Measurements from ENCODE around the gene LYZL2. TPM values are rescaled to one million over a fixed set of nuclear protein-coding genes. Genes with fewer than 3 reads are reported as not detected.
"Not testable (repeated sequence)": the region's sequence is repeated elsewhere in the genome, so short reads cannot be mapped to it uniquely, and the experiment has no call there.

Gene LYZL2
- polyA plus RNA-seq, 3 donors: not detected

DNA sequence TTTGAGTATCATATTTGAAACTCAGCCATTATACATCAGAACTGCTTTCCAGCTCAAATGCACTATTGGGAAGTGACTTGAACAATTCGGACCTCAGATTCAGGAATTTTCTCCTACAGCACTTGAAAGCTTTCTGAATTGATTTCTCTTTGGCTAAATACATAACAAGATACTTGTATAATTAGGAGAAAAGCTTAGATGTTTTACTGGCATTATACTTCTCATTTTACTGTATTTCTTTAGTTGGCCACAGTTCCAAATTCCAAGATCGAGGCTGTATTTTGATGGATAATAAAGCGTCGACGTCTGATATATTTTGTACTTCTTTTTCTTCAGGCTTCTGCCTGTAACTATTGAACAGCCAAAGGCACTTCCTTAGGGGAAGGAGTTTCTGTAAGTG, 26.7 kb upstream of the LYZL2 start:
- TF ChIP-seq, protein P1, sequence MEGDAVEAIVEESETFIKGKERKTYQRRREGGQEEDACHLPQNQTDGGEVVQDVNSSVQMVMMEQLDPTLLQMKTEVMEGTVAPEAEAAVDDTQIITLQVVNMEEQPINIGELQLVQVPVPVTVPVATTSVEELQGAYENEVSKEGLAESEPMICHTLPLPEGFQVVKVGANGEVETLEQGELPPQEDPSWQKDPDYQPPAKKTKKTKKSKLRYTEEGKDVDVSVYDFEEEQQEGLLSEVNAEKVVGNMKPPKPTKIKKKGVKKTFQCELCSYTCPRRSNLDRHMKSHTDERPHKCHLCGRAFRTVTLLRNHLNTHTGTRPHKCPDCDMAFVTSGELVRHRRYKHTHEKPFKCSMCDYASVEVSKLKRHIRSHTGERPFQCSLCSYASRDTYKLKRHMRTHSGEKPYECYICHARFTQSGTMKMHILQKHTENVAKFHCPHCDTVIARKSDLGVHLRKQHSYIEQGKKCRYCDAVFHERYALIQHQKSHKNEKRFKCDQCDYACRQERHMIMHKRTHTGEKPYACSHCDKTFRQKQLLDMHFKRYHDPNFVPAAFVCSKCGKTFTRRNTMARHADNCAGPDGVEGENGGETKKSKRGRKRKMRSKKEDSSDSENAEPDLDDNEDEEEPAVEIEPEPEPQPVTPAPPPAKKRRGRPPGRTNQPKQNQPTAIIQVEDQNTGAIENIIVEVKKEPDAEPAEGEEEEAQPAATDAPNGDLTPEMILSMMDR (IDR thresholded peaks at IDR 0.05): no peak
- Histone ChIP-seq H3K36me3 (replicated peaks in 1 of 2; ENCODE audit: control insufficient read depth in 1 of 2, insufficient read depth in 2 of 2, low read length in 2 of 2) (no peaks in the 10 kb centered on the region), H3K4me1 (ENCODE audit: control insufficient read depth in 1 of 2, insufficient read depth in 2 of 2, low read length in 2 of 2) (no peaks in the 10 kb centered on the region), H3K79me2 (ENCODE audit: insufficient read depth, low read length) (no peaks in the 10 kb centered on the region), H2AFZ (ENCODE audit: insufficient read depth, low read depth, low read length, poor library complexity, severe bottlenecking) (no peak overlapping the region), H4K20me1 (ENCODE audit: insufficient read depth, low read length) (no peaks in the 10 kb centered on the region), H3K27ac (ENCODE audit: low read depth in 1 of 2, low read length in 2 of 2) (no peak overlapping the region), H3K9me3 (replicated peaks in 1 of 2; ENCODE audit: control insufficient read depth in 1 of 2, insufficient read depth in 1 of 2, low read length in 2 of 2) (no peaks in the 10 kb centered on the region), H3K4me2 (replicated peaks; ENCODE audit: extremely low read depth, low read length, poor library complexity, severe bottlenecking) (no peak overlapping the region), H3K4me3 (replicated peaks in 1 of 3; ENCODE audit: low read depth in 2 of 3, low read length in 3 of 3) (no peak overlapping the region), H3K9ac (ENCODE audit: insufficient read depth, low read length, poor library complexity, severe bottlenecking) (no peak overlapping the region), H3K27me3 (ENCODE audit: control insufficient read depth in 2 of 2, insufficient read depth in 2 of 2, low read length in 2 of 2) (peaks cover 19 to 31% of the 10 kb centered on the region in 2 donors)
- peak overlapping the region in 1 of 2 donors; percentile 42 for H3K4me3 Mint-ChIP-seq
- H3K9me3 Mint-ChIP-seq: peaks cover 0 to 4% (median 1%) of the 10 kb centered on the region in 7 donors
- no peak for DNase-seq
- no CpG with 5 or more reads among the region's 5 CpGs for WGBS (ENCODE audit: insufficient coverage)
- intact Hi-C loops (cut with micrococcal nuclease): no loop called here
- H3K4me1 Mint-ChIP-seq: peaks cover 3% of the 10 kb centered on the region
- H3K27me3 Mint-ChIP-seq (ENCODE audit: low read depth in 3 of 3): peaks cover 52 to 67% (median 58%) of the 10 kb centered on the region in 3 donors
- no peaks in the 10 kb centered on the region for H3K36me3 Mint-ChIP-seq
- H3K27ac Mint-ChIP-seq: no peak overlapping the region

DNA sequence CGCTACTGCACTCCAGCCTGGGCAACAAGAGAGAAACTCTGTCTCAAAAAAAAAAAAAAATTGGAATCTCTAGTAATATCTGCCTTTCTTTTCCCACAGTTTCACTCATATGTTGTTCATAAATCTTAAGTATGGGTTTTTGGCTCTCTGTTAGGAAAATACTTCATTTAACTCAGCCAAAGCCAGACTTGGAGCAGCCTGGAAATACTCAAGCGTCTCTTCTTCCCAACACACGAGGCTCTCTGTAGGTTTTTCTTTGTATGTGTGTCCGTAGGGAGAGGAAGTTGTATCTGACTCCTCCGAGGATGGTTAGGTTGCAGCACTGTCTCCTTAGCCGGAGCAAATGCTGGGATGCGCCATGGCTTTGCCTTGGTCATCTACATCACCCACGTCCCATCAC, 25.4 kb upstream of the LYZL2 start:
- H3K9ac ChIP-seq (ENCODE audit: insufficient read depth, low read length, poor library complexity, severe bottlenecking); H3K9me3 ChIP-seq (replicated peaks in 1 of 2; ENCODE audit: control insufficient read depth in 1 of 2, insufficient read depth in 1 of 2, low read length in 2 of 2); DNase-seq; H3K9me3 Mint-ChIP-seq; H3K4me1 ChIP-seq (ENCODE audit: control insufficient read depth in 1 of 2, insufficient read depth in 2 of 2, low read length in 2 of 2); intact Hi-C loops (cut with micrococcal nuclease); H3K36me3 Mint-ChIP-seq; H3K27ac Mint-ChIP-seq; H3K4me3 ChIP-seq (replicated peaks in 1 of 3; ENCODE audit: low read depth in 2 of 3, low read length in 3 of 3); H4K20me1 ChIP-seq (ENCODE audit: insufficient read depth, low read length); H3K4me2 ChIP-seq (replicated peaks; ENCODE audit: extremely low read depth, low read length, poor library complexity, severe bottlenecking); H3K27ac ChIP-seq (ENCODE audit: low read depth in 1 of 2, low read length in 2 of 2); H3K79me2 ChIP-seq (ENCODE audit: insufficient read depth, low read length); H3K4me1 Mint-ChIP-seq; H3K36me3 ChIP-seq (replicated peaks in 1 of 2; ENCODE audit: control insufficient read depth in 1 of 2, insufficient read depth in 2 of 2, low read length in 2 of 2); H2AFZ ChIP-seq (ENCODE audit: insufficient read depth, low read depth, low read length, poor library complexity, severe bottlenecking): not testable (repeated sequence)
- Mint-ChIP-seq H3K4me3 (peak overlapping the region in 1 of 2 donors; percentile 67), H3K27me3 (ENCODE audit: low read depth in 3 of 3) (peaks cover 48 to 71% (median 52%) of the 10 kb centered on the region in 3 donors)
- peaks cover 19 to 32% of the 10 kb centered on the region in 2 donors for H3K27me3 ChIP-seq (ENCODE audit: control insufficient read depth in 2 of 2, insufficient read depth in 2 of 2, low read length in 2 of 2)
- no CpG with 5 or more reads among the region's 8 CpGs for WGBS (ENCODE audit: insufficient coverage)

DNA sequence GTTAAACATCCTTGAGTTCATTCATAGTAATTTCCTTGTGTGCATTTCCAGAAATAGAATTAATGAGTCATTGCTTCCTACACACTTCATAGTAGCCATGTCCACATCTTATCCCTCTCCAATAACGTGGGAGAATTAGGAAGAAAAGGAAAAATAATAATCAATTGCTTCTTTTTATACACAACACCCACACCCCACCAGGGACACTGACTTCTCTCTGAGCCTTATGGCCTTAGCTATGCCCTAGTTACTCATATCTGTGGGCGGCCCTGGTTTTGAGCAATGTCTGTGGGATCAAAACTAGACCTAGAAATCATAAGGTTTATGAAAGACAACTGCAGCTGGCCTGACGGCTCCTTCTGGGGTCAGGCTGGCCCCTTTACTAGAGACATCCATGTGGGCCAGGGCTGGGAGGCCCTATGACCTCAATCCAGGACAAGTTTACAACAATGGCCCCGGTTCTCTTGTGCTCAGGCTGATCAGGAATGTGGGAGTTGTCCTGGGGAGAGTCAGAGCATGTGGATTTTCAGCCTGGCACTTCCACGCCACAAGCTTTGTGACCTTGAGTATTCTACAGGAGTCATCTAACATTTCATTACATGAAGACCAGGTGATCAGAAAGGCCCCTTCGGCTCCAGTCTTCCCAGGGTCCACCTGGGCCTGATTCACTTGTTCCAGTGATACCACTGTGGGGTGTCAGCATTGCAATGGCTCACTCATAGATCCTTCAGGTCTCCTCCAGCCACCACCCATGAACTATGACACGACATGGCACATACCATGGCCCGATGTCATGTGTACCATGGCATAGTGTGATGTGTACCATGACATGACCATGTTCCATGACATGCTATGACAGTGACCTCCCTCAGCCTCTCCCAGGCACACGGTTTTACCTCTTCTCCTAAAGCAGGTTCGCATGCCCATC, 22.2 kb upstream of the LYZL2 start:
- DNase-seq; H3K36me3 Mint-ChIP-seq; H3K27ac Mint-ChIP-seq; H3K9me3 Mint-ChIP-seq; H3K27ac ChIP-seq (ENCODE audit: low read depth in 1 of 2, low read length in 2 of 2); H2AFZ ChIP-seq (ENCODE audit: insufficient read depth, low read depth, low read length, poor library complexity, severe bottlenecking); H3K4me3 ChIP-seq (replicated peaks in 1 of 3; ENCODE audit: low read depth in 2 of 3, low read length in 3 of 3); H3K4me1 Mint-ChIP-seq; H3K4me1 ChIP-seq (ENCODE audit: control insufficient read depth in 1 of 2, insufficient read depth in 2 of 2, low read length in 2 of 2); H3K9me3 ChIP-seq (replicated peaks in 1 of 2; ENCODE audit: control insufficient read depth in 1 of 2, insufficient read depth in 1 of 2, low read length in 2 of 2); intact Hi-C loops (cut with micrococcal nuclease); H3K9ac ChIP-seq (ENCODE audit: insufficient read depth, low read length, poor library complexity, severe bottlenecking); H3K4me3 Mint-ChIP-seq; H4K20me1 ChIP-seq (ENCODE audit: insufficient read depth, low read length); H3K79me2 ChIP-seq (ENCODE audit: insufficient read depth, low read length); H3K36me3 ChIP-seq (replicated peaks in 1 of 2; ENCODE audit: control insufficient read depth in 1 of 2, insufficient read depth in 2 of 2, low read length in 2 of 2); H3K4me2 ChIP-seq (replicated peaks; ENCODE audit: extremely low read depth, low read length, poor library complexity, severe bottlenecking): not testable (repeated sequence)
- peaks cover 33 to 57% (median 44%) of the 10 kb centered on the region in 3 donors for H3K27me3 Mint-ChIP-seq (ENCODE audit: low read depth in 3 of 3)
- H3K27me3 ChIP-seq (ENCODE audit: control insufficient read depth in 2 of 2, insufficient read depth in 2 of 2, low read length in 2 of 2): peaks cover 10 to 26% of the 10 kb centered on the region in 2 donors
- WGBS (ENCODE audit: insufficient coverage): 93% methylated on average over 6 of the region's 10 CpGs

Data from CD14-positive monocyte (primary cell).